HepG2 (cell line): ENCODE measurements around the gene DRAP1. TPM values are rescaled to one million over a fixed set of nuclear protein-coding genes. Genes with fewer than 3 reads are reported as not detected.

ENCODE experiments used
- ARHGAP35 ChIP-seq: sonication (generic); formaldehyde crosslinking; IDR thresholded peaks from 2 replicates; pipeline ENCODE4 v1.9.0; 2022; ENCODE audit warnings: mild to moderate bottlenecking, inconsistent platforms, moderate library complexity, missing genetic modification reagents, borderline replicate concordance
- ARNT2 ChIP-seq: sonication (generic); formaldehyde crosslinking; IDR thresholded peaks from 2 replicates; pipeline ENCODE4 v1.8.0; 2022; ENCODE audit warnings: mild to moderate bottlenecking, low read depth, missing genetic modification reagents, moderate library complexity
- CBX5 ChIP-seq: sonication (generic); formaldehyde crosslinking; IDR thresholded peaks from 2 replicates; pipeline ENCODE4 v1.4.0; 2020; ENCODE audit warnings: missing genetic modification reagents, borderline replicate concordance
- ERF ChIP-seq: IDR thresholded peaks from 2 replicates; pipeline ENCODE4 v1.6.1; 2018; ENCODE audit warnings: missing biosample characterization, missing genetic modification reagents
- NFIC ChIP-seq: IDR thresholded peaks from 2 replicates; pipeline ENCODE4 v1.6.1; 2012; ENCODE audit warnings: mild to moderate bottlenecking, low read length, inconsistent platforms
- ONECUT2 ChIP-seq: sonication (generic); formaldehyde crosslinking; IDR thresholded peaks from 2 replicates; pipeline ENCODE4 v1.4.0; 2020; ENCODE audit warnings: missing genetic modification reagents
- TBP ChIP-seq: sonication (generic); formaldehyde crosslinking; IDR thresholded peaks from 2 replicates; pipeline ENCODE4 v1.5.0; 2020; ENCODE audit warnings: missing genetic modification reagents
- ZFP36 ChIP-seq: fragments of 150-350 bp; IDR thresholded peaks from 2 replicates; pipeline ENCODE4 v1.6.1; 2018; ENCODE audit warnings: borderline replicate concordance, low read length, low read depth; ENCODE audit not compliant: partially characterized antibody
- ZNF124 ChIP-seq: sonication (generic); formaldehyde crosslinking; IDR thresholded peaks from 2 replicates; pipeline ENCODE4 v1.4.0; 2020; ENCODE audit warnings: missing genetic modification reagents
- ZNF496 ChIP-seq: sonication (generic); formaldehyde crosslinking; IDR thresholded peaks from 2 replicates; pipeline ENCODE4 v1.8.1; 2023; ENCODE audit warnings: mild to moderate bottlenecking, moderate library complexity, missing genetic modification reagents; ENCODE audit not compliant: insufficient replicate concordance
- ZNF569 ChIP-seq: sonication (generic); formaldehyde crosslinking; IDR thresholded peaks from 2 replicates; pipeline ENCODE4 v1.5.0; 2020; ENCODE audit warnings: mild to moderate bottlenecking, missing genetic modification reagents, moderate library complexity, borderline replicate concordance
- ZNF761 ChIP-seq: sonication (generic); formaldehyde crosslinking; conservative IDR thresholded peaks from 2 replicates; pipeline ENCODE4 v1.4.0; 2020; ENCODE audit warnings: mild to moderate bottlenecking, missing genetic modification reagents
- polyA plus RNA-seq, 8 experiments: library from polyadenylated mRNA; depleted of rRNA in 3 of 8; stranded (reverse) in 7 of 8; unstranded in 1 of 8; fragments of >200 nt; fragmentation: Illumina TruSeq in 4 of 8; extraction: Trizol in 4 of 8; gene quantifications; 2 replicates each; pipeline versions ENCODE4 v1.2.1 to v1.2.3, GENCODE V29; 2011 to 2016; ENCODE audit warnings: low read depth in 4 of 8, missing spikeins in 1 of 8, mixed read lengths in 1 of 8; ENCODE audit not compliant: insufficient read depth in 1 of 8
- total RNA-seq, 5 experiments: library from RNA; depleted of rRNA; stranded (reverse); fragments of >200 nt; fragmentation: Illumina TruSeq; extraction: Trizol; gene quantifications; 2 replicates each; pipeline ENCODE4 v1.2.3, GENCODE V29; 2016; ENCODE audit warnings: low read depth in 1 of 5
- TF ChIP-seq, protein P1 (sequence below): sonication (generic); formaldehyde crosslinking; IDR thresholded peaks from 2 replicates; pipeline ENCODE4 v1.4.0; 2020; ENCODE audit warnings: missing genetic modification reagents, borderline replicate concordance
- TF ChIP-seq, protein P2 (sequence below): sonication (generic); formaldehyde crosslinking; IDR thresholded peaks from 2 replicates; pipeline ENCODE4 v1.8.1; 2023; ENCODE audit warnings: mild to moderate bottlenecking, moderate library complexity, missing genetic modification reagents
- TF ChIP-seq, protein P3 (sequence below): sonication (generic); formaldehyde crosslinking; IDR thresholded peaks from 2 replicates; pipeline ENCODE4 v1.4.0; 2020; ENCODE audit warnings: mild to moderate bottlenecking, missing genetic modification reagents
- TF ChIP-seq, protein P4 (sequence below): sonication (generic); formaldehyde crosslinking; IDR thresholded peaks from 2 replicates; pipeline ENCODE4 v1.8.0; 2022; ENCODE audit warnings: mild to moderate bottlenecking, missing genetic modification reagents
- TF ChIP-seq, protein P5 (sequence below): fragments of 450-650 bp; IDR thresholded peaks from 2 replicates; pipeline ENCODE4 v1.6.1; 2017; ENCODE audit warnings: mild to moderate bottlenecking

DRAP1 gene
- total and polyA plus RNA-seq, 2 of the 13 experiments (the other 11 are each of a cell fraction or from before 2014, with no cell fraction given): 46.8 to 52.3 TPM

DNA sequence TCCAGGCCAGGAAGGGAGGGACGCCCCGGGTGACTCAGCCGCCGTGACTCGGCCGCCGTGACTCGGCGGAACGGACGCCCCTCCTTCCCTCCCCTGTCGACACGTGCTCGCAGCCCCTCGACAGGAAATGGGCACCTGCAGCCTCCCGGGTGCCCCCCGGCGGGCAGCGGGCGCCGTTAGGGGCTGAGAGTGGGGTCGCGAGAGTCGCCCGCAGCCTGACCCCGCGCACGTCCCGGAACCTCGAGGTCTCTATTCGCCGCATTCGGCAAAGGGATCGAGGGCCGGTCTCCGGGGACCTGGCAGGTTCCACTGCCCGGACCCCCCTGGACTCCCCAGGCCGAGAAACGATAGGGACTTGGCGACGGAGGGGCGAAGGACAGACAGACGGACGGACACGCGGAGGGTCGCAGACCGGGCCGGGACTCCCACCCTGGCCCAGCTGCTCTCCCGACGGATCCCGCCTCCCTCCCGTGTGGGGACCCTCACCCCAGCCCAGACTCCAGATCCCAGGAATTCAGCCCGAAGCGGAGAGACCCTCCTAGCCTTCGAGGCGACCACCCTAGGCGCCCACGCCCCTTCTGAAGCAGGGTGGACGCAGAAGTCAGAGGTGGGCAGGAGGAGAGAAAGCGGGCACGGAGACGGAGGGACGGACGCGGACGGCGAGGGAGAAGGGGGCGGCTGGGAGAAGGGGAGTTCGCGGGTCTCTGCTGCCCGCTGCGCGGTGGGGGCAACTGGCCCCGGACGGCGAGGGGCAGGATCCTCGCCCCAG lies 19.7 kb upstream of the DRAP1 start (continued):
- TF ChIP-seq, protein P1, sequence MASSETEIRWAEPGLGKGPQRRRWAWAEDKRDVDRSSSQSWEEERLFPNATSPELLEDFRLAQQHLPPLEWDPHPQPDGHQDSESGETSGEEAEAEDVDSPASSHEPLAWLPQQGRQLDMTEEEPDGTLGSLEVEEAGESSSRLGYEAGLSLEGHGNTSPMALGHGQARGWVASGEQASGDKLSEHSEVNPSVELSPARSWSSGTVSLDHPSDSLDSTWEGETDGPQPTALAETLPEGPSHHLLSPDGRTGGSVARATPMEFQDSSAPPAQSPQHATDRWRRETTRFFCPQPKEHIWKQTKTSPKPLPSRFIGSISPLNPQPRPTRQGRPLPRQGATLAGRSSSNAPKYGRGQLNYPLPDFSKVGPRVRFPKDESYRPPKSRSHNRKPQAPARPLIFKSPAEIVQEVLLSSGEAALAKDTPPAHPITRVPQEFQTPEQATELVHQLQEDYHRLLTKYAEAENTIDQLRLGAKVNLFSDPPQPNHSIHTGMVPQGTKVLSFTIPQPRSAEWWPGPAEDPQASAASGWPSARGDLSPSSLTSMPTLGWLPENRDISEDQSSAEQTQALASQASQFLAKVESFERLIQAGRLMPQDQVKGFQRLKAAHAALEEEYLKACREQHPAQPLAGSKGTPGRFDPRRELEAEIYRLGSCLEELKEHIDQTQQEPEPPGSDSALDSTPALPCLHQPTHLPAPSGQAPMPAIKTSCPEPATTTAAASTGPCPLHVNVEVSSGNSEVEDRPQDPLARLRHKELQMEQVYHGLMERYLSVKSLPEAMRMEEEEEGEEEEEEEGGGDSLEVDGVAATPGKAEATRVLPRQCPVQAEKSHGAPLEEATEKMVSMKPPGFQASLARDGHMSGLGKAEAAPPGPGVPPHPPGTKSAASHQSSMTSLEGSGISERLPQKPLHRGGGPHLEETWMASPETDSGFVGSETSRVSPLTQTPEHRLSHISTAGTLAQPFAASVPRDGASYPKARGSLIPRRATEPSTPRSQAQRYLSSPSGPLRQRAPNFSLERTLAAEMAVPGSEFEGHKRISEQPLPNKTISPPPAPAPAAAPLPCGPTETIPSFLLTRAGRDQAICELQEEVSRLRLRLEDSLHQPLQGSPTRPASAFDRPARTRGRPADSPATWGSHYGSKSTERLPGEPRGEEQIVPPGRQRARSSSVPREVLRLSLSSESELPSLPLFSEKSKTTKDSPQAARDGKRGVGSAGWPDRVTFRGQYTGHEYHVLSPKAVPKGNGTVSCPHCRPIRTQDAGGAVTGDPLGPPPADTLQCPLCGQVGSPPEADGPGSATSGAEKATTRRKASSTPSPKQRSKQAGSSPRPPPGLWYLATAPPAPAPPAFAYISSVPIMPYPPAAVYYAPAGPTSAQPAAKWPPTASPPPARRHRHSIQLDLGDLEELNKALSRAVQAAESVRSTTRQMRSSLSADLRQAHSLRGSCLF (CRISPR knock-in tag): no peak
- TF ChIP-seq NFIC (no peak), ONECUT2 (CRISPR knock-in tag) (no peak), ARNT2 (CRISPR knock-in tag) (peak; percentile 68; the same call in 1 of the 2 replicates), ERF (peak; percentile 46), ZFP36 (no peak), ARHGAP35 (CRISPR knock-in tag) (peak; percentile 93; the same call in 1 of the 2 replicates), ZNF496 (CRISPR knock-in tag) (no peak), CBX5 (no peak), TBP (CRISPR knock-in tag) (no peak), ZNF761 (CRISPR knock-in tag) (no peak), ZNF569 (CRISPR knock-in tag) (no peak), ZNF124 (no peak)
- TF ChIP-seq, protein P2, sequence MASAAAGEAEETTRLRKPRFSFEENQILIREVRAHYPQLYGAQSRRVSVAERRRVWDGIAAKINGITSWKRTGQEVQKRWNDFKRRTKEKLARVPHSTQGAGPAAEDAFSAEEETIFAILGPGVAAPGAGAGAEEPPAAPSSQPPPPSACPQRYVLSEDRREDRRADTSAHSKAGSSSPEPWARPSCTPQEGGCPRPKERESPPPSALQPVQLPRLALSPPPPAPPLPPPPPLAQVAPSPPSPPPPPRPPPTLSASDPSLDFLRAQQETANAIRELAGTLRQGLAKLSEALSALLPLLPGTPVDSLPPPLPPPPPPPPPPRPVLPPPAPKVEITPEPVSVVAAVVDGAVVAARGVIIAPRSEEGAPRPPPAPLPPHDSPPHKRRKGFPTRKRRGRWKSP: peak; percentile 51; the same call in 1 of the 2 replicates
- TF ChIP-seq, protein P3, sequence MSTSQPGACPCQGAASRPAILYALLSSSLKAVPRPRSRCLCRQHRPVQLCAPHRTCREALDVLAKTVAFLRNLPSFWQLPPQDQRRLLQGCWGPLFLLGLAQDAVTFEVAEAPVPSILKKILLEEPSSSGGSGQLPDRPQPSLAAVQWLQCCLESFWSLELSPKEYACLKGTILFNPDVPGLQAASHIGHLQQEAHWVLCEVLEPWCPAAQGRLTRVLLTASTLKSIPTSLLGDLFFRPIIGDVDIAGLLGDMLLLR: peak; percentile 40; the same call in 1 of the 2 replicates
- TF ChIP-seq, protein P4, sequence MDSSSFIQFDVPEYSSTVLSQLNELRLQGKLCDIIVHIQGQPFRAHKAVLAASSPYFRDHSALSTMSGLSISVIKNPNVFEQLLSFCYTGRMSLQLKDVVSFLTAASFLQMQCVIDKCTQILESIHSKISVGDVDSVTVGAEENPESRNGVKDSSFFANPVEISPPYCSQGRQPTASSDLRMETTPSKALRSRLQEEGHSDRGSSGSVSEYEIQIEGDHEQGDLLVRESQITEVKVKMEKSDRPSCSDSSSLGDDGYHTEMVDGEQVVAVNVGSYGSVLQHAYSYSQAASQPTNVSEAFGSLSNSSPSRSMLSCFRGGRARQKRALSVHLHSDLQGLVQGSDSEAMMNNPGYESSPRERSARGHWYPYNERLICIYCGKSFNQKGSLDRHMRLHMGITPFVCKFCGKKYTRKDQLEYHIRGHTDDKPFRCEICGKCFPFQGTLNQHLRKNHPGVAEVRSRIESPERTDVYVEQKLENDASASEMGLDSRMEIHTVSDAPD (CRISPR knock-in tag): 0 out of 2 replicates have a peak, but pooled peaks have one; percentile 51
- TF ChIP-seq, protein P5, sequence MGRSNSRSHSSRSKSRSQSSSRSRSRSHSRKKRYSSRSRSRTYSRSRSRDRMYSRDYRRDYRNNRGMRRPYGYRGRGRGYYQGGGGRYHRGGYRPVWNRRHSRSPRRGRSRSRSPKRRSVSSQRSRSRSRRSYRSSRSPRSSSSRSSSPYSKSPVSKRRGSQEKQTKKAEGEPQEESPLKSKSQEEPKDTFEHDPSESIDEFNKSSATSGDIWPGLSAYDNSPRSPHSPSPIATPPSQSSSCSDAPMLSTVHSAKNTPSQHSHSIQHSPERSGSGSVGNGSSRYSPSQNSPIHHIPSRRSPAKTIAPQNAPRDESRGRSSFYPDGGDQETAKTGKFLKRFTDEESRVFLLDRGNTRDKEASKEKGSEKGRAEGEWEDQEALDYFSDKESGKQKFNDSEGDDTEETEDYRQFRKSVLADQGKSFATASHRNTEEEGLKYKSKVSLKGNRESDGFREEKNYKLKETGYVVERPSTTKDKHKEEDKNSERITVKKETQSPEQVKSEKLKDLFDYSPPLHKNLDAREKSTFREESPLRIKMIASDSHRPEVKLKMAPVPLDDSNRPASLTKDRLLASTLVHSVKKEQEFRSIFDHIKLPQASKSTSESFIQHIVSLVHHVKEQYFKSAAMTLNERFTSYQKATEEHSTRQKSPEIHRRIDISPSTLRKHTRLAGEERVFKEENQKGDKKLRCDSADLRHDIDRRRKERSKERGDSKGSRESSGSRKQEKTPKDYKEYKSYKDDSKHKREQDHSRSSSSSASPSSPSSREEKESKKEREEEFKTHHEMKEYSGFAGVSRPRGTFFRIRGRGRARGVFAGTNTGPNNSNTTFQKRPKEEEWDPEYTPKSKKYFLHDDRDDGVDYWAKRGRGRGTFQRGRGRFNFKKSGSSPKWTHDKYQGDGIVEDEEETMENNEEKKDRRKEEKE: no peak
